DMS153 treated with DMSO at 0.1 percent for 48 hours (cell line): ENCODE results near the gene BLACAT1.

Source experiments
- DNase-seq: peaks from one replicate; lab custom pipeline; 2025; ENCODE audit not compliant: unreplicated experiment; lab: John Stamatoyannopoulos, UW

The BLACAT1 gene

GRCh38 chr1:205456868-205457745 lies 1.3 kb upstream of the BLACAT1 start:
- peak; percentile 89 for DNase-seq

- peak; percentile 35 for DNase-seq
Observed at GRCh38 chr1:205456383-205456867, 580 bp upstream of the BLACAT1 start.

- no peak for DNase-seq
Observed at GRCh38 chr1:205454903-205455335, 926 bp downstream of the BLACAT1 start.

- no peak for DNase-seq
Observed at GRCh38 chr1:205453466-205453865, 2.4 kb downstream of the BLACAT1 start.

- DNase-seq, result no peak
Observed at GRCh38 chr1:205452933-205453332, 2.9 kb downstream of the BLACAT1 start.

GRCh38 chr1:205452364-205452763 lies 3.5 kb downstream of the BLACAT1 start:
- no peak for DNase-seq

GRCh38 chr1:205451759-205452164 lies 4.1 kb downstream of the BLACAT1 start:
- no peak for DNase-seq

- DNase-seq, result no peak
Observed at GRCh38 chr1:205451202-205451601, 4.6 kb downstream of the BLACAT1 start.

- DNase-seq, result no peak
Observed at GRCh38 chr1:205450448-205450847, 5.4 kb downstream of the BLACAT1 start.

GRCh38 chr1:205449750-205450443 lies 5.9 kb downstream of the BLACAT1 start:
- peak; percentile 72 for DNase-seq

- no peak for DNase-seq
Observed at GRCh38 chr1:205449254-205449749, 6.5 kb downstream of the BLACAT1 start.

GRCh38 chr1:205448540-205449253 lies 7.1 kb downstream of the BLACAT1 start:
- DNase-seq, result no peak

GRCh38 chr1:205447457-205448341 lies 8.1 kb downstream of the BLACAT1 start:
- DNase-seq, result no peak

- DNase-seq, result no peak
Observed at GRCh38 chr1:205446828-205447227, 9.0 kb downstream of the BLACAT1 start.

GRCh38 chr1:205445646-205445935 lies 10.3 kb downstream of the BLACAT1 start:
- no peak for DNase-seq

GRCh38 chr1:205444931-205445645 lies 10.8 kb downstream of the BLACAT1 start:
- DNase-seq, result peak; percentile 88

- DNase-seq, result no peak
Observed at GRCh38 chr1:205444300-205444930, 11.4 kb downstream of the BLACAT1 start.

GRCh38 chr1:205443585-205444299 lies 12.1 kb downstream of the BLACAT1 start:
- no peak for DNase-seq
